K562 (cell line): ENCODE data around the gene RPRD1B. TPM values are rescaled to one million over a fixed set of nuclear protein-coding genes. Genes with fewer than 3 reads are reported as not detected.

Experiments used
- ATAC-seq: fragments of 200-7000 bp; cut with Tn5 transposase; 3 replicates; pipeline ENCODE4 v1.9.1; 2020; ENCODE audit warnings: moderate library complexity
- BruUV-seq: library from RNA; stranded (reverse); fragments of 400-500 nt; replicated peaks from 2 replicates; lab custom pipeline; 2021; lab: Mats Ljungman, UMichigan
- CTCF ChIA-PET: fragments of 300-600 bp; formaldehyde crosslinking; extraction: SDS; loops from one replicate; lab custom pipeline; 2021; ENCODE audit warnings: low intra/inter-chr PET ratio; lab: Yijun Ruan, JAX
- POLR2A ChIA-PET: fragments of 300-600, 350-650 bp; sonication (Branson Sonifier 250); formaldehyde crosslinking; extraction: SDS; loops from one replicate; lab custom pipeline; 2021; ENCODE audit warnings: antibody characterized with exemption, inconsistent platforms; lab: Yijun Ruan, JAX
- DNase-seq, 4 experiments: peaks; one replicate each; pipeline versions ENCODE4 v3.0.0 to v3.0.0-alpha.2; 2011 to 2018; ENCODE audit warnings: low spot score in 3 of 4, mixed read lengths in 3 of 4; ENCODE audit errors: extremely low read depth in 1 of 4
- FAIRE-seq: peaks from 2 replicates; lab custom pipeline; 2011; peaks lifted over from hg19 to GRCh38; lab: Jason Lieb, UNC
- H2AFZ ChIP-seq: 2 replicates; pipeline ENCODE4 v1.6.0; 2011; ENCODE audit warnings: low read depth, low read length, control low read depth, inconsistent platforms
- H3K27ac ChIP-seq: fragments of 200-600 bp; 3 replicates; pipeline ENCODE4 v1.8.0; 2011; ENCODE audit warnings: low read depth, mild to moderate bottlenecking, control low read depth, inconsistent platforms, low read length, moderate library complexity, mixed read lengths; ENCODE audit errors: extremely low read depth
- H3K27me3 ChIP-seq, 2 experiments: fragments of 300-600 bp in 1 of 2; 2 replicates in 1 of 2; 3 replicates in 1 of 2; pipeline versions ENCODE4 v1.6.0 to v1.8.0; 2011; ENCODE audit warnings: inconsistent platforms in 2 of 2, low read length in 2 of 2, mild to moderate bottlenecking in 1 of 2, mixed read lengths in 1 of 2, moderate library complexity in 1 of 2; ENCODE audit not compliant: control insufficient read depth in 2 of 2, insufficient read depth in 2 of 2
- H3K36me3 ChIP-seq: fragments of 300-600 bp; 3 replicates; pipeline ENCODE4 v1.8.0; 2011; ENCODE audit warnings: mild to moderate bottlenecking, low read length, inconsistent platforms; ENCODE audit not compliant: control insufficient read depth, insufficient read depth
- H3K4me1 ChIP-seq, 2 experiments: fragments of 200-600 bp in 1 of 2; replicated peaks in 1 of 2; 2 replicates in 1 of 2; 3 replicates in 1 of 2; pipeline versions ENCODE4 v1.5.1 to v1.8.0; 2011; ENCODE audit warnings: inconsistent platforms in 2 of 2, low read length in 2 of 2, mild to moderate bottlenecking in 1 of 2, mixed read lengths in 1 of 2, moderate library complexity in 1 of 2; ENCODE audit not compliant: control insufficient read depth in 2 of 2, insufficient read depth in 2 of 2
- H3K4me2 ChIP-seq: 2 replicates; pipeline ENCODE4 v1.6.1; 2011; ENCODE audit warnings: low read length, control low read depth, inconsistent platforms, mixed read lengths; ENCODE audit not compliant: insufficient read depth
- H3K4me3 ChIP-seq: fragments of 200-600 bp; sonication (generic), shearing (Covaris generic); 2 replicates; pipeline ENCODE4 v1.5.1; 2016; ENCODE audit warnings: control low read depth, inconsistent platforms
- H3K79me2 ChIP-seq: fragments of 200-600 bp; 3 replicates; pipeline ENCODE4 v1.8.0; 2011; ENCODE audit warnings: low read length, inconsistent platforms; ENCODE audit not compliant: control insufficient read depth, insufficient read depth
- H3K9ac ChIP-seq, 2 experiments: 2 replicates each; pipeline versions ENCODE4 v1.6.0 to v1.6.1; 2011; ENCODE audit warnings: low read depth in 2 of 2, low read length in 2 of 2, control low read depth in 1 of 2, inconsistent platforms in 1 of 2, mild to moderate bottlenecking in 1 of 2, mixed read lengths in 1 of 2; ENCODE audit not compliant: insufficient read depth in 1 of 2
- H3K9me1 ChIP-seq: one replicate; pipeline ENCODE4 v1.6.0; 2011; ENCODE audit warnings: inconsistent platforms, mild to moderate bottlenecking, low read length, moderate library complexity; ENCODE audit not compliant: control insufficient read depth, insufficient read depth
- H3K9me3 ChIP-seq: replicated peaks from 2 replicates; pipeline ENCODE4 v1.5.1; 2011; ENCODE audit warnings: low read depth, low read length, inconsistent platforms; ENCODE audit not compliant: control insufficient read depth, insufficient read depth
- H4K20me1 ChIP-seq: replicated peaks from 2 replicates; pipeline ENCODE4 v1.6.1; 2011; ENCODE audit warnings: low read length, inconsistent platforms, mixed read lengths; ENCODE audit not compliant: control insufficient read depth, insufficient read depth
- HNRNPL ChIP-seq: fragments of 200-400 bp; formaldehyde crosslinking; IDR thresholded peaks from 2 replicates; pipeline ENCODE4 v1.6.1; 2017; ENCODE audit warnings: low read depth, mild to moderate bottlenecking, low read length
- STAT5A ChIP-seq: IDR thresholded peaks from 2 replicates; pipeline ENCODE4 v1.6.1; 2012; ENCODE audit warnings: low read length, inconsistent platforms, borderline replicate concordance
- ZNF146 ChIP-seq: IDR thresholded peaks from one replicate; pipeline ENCODE4 v1.6.1; 2018; ENCODE audit warnings: missing compliant biosample characterization; ENCODE audit not compliant: unreplicated experiment
- ZNF174 ChIP-seq: fragments of 250-450 bp; sonication (Bioruptor Pico); IDR thresholded peaks from 2 replicates; pipeline ENCODE4 v1.4.0; 2020; ENCODE audit warnings: mild to moderate bottlenecking
- WGBS: fragments of 100-300 bp; shearing (Covaris generic); methylation state at CpG from one replicate; pipeline ENCODE4 v1.1.6; 2016; ENCODE audit warnings: low coverage, mixed read lengths; ENCODE audit not compliant: insufficient coverage; ENCODE audit errors: missing lambda C conversion rate; 5-methylcytosine and 5-hydroxymethylcytosine counted together
- in situ Hi-C: fragments of 300-500 bp; cut with MboI; formaldehyde crosslinking; loops from 4 replicates; pipeline ENCODE4 v1.15.0; 2018; ENCODE audit warnings: inconsistent platforms, mixed read lengths
- intact Hi-C: fragments of 100-400 bp; cut with micrococcal nuclease; formaldehyde crosslinking; loops from 2 replicates; pipeline ENCODE4 v1.14.2; 2022
- polyA plus RNA-seq, 8 experiments: library from polyadenylated mRNA; depleted of rRNA in 4 of 8; stranded (reverse) in 5 of 8; unstranded in 3 of 8; fragments of >200 nt; fragmentation: Nextera tagmentation in 2 of 8; fragmentation: Illumina TruSeq in 1 of 8; extraction: Ambion mirVana in 2 of 8; extraction: Trizol in 1 of 8; gene quantifications; 2 replicates each; pipeline versions ENCODE4 v1.2.1 to v1.2.3, GENCODE V29; 2011 to 2014; ENCODE audit warnings: inconsistent platforms in 1 of 8, missing spikeins in 1 of 8
- total RNA-seq, 7 experiments: library from RNA; depleted of rRNA in 6 of 7; stranded (reverse); fragments of >200 nt in 6 of 7; fragmentation: Illumina TruSeq in 2 of 7; extraction: Trizol in 2 of 7; gene quantifications; 2 replicates each; pipeline versions ENCODE4 v1.2.1 to v1.2.3, GENCODE V29; 2011 to 2021; ENCODE audit warnings: low replicate concordance in 1 of 7
- TF ChIP-seq, protein P1 (sequence below): fragments of 250-450 bp; sonication (Bioruptor Pico); IDR thresholded peaks from 2 replicates; pipeline ENCODE4 v1.5.0; 2021
- TF ChIP-seq, protein P2 (sequence below): sonication (generic); formaldehyde crosslinking; IDR thresholded peaks from 2 replicates; pipeline ENCODE4 v1.8.1; 2023; ENCODE audit warnings: mild to moderate bottlenecking, missing genetic modification reagents
- TF ChIP-seq, protein P3 (sequence below): fragments of 450-650 bp; IDR thresholded peaks from 2 replicates; pipeline ENCODE4 v1.6.1; 2017; ENCODE audit warnings: antibody characterized with exemption
- TF ChIP-seq, protein P4 (sequence below), 2 experiments: fragments of 450-650 bp; IDR thresholded peaks; 2 replicates each; pipeline ENCODE4 v1.6.1; 2016
- TF ChIP-seq, protein P5 (sequence below): fragments of 150-350 bp; IDR thresholded peaks from 2 replicates; pipeline ENCODE4 v1.6.1; 2014; ENCODE audit warnings: low read depth, mild to moderate bottlenecking, low read length, borderline replicate concordance
- TF ChIP-seq, protein P6 (sequence below): fragments of 450-650 bp; formaldehyde crosslinking; IDR thresholded peaks from 2 replicates; pipeline ENCODE4 v1.4.0; 2020; ENCODE audit warnings: mild to moderate bottlenecking, mixed read lengths

Gene RPRD1B
- total and polyA plus RNA-seq, 9 of the 15 experiments (the other 6 are each of a cell fraction or from before 2014, with no cell fraction given): 5.5 to 43.0 (median 24.4) TPM

DNA sequence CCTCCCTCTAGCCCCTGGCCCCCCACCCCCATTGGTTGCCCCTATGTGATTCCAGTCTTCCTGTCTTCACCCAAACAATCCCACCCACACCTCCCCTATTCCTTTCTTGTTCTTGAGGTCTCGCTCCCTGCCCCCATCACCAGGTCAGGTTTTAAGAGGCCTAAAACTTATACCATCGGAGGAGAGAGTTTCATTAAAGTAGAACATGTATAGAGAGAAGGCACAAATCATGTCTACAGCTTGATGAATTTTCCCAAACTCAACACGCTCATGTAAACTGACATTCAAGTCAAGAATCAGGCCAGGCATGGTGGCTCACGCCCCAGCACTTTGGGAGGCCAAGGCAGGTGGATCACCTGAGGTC lies 87.1 kb downstream of the RPRD1B start:
- no peak overlapping the region for H3K27ac ChIP-seq
- POLR2A ChIA-PET: no interaction called here
- no peaks in the 10 kb centered on the region for H3K27me3 ChIP-seq
- no peak for ATAC-seq
- H3K36me3 ChIP-seq: no peaks in the 10 kb centered on the region
- WGBS: 88% methylated on average over 4 of the region's 4 CpGs
- H3K4me1 ChIP-seq: peaks cover 15 to 21% of the 10 kb centered on the region in 2 experiments
- H4K20me1 ChIP-seq: no peaks in the 10 kb centered on the region
- H3K4me3 ChIP-seq: no peak overlapping the region
- BruUV-seq: no TSS peak
- H3K9ac ChIP-seq: 0 out of 4 replicates have a peak overlapping the region, but pooled peaks of 1 of the 2 experiments have one; percentile 43
- no peak for DNase-seq
- FAIRE-seq: no peak
- H3K4me2 ChIP-seq: no peak overlapping the region
- H3K9me1 ChIP-seq: no peaks in the 10 kb centered on the region
- H3K79me2 ChIP-seq: no peaks in the 10 kb centered on the region
- in situ Hi-C loops: no loop called here
- intact Hi-C loops: no loop called here
- H2AFZ ChIP-seq: no peak overlapping the region
- CTCF ChIA-PET: no interaction called here
- no peaks in the 10 kb centered on the region for H3K9me3 ChIP-seq
- TF ChIP-seq, protein P1, sequence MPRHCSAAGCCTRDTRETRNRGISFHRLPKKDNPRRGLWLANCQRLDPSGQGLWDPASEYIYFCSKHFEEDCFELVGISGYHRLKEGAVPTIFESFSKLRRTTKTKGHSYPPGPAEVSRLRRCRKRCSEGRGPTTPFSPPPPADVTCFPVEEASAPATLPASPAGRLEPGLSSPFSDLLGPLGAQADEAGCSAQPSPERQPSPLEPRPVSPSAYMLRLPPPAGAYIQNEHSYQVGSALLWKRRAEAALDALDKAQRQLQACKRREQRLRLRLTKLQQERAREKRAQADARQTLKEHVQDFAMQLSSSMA (CRISPR knock-in tag): no peak
- TF ChIP-seq, protein P2, sequence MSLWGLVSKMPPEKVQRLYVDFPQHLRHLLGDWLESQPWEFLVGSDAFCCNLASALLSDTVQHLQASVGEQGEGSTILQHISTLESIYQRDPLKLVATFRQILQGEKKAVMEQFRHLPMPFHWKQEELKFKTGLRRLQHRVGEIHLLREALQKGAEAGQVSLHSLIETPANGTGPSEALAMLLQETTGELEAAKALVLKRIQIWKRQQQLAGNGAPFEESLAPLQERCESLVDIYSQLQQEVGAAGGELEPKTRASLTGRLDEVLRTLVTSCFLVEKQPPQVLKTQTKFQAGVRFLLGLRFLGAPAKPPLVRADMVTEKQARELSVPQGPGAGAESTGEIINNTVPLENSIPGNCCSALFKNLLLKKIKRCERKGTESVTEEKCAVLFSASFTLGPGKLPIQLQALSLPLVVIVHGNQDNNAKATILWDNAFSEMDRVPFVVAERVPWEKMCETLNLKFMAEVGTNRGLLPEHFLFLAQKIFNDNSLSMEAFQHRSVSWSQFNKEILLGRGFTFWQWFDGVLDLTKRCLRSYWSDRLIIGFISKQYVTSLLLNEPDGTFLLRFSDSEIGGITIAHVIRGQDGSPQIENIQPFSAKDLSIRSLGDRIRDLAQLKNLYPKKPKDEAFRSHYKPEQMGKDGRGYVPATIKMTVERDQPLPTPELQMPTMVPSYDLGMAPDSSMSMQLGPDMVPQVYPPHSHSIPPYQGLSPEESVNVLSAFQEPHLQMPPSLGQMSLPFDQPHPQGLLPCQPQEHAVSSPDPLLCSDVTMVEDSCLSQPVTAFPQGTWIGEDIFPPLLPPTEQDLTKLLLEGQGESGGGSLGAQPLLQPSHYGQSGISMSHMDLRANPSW (CRISPR knock-in tag): no peak
- TF ChIP-seq, protein P3, sequence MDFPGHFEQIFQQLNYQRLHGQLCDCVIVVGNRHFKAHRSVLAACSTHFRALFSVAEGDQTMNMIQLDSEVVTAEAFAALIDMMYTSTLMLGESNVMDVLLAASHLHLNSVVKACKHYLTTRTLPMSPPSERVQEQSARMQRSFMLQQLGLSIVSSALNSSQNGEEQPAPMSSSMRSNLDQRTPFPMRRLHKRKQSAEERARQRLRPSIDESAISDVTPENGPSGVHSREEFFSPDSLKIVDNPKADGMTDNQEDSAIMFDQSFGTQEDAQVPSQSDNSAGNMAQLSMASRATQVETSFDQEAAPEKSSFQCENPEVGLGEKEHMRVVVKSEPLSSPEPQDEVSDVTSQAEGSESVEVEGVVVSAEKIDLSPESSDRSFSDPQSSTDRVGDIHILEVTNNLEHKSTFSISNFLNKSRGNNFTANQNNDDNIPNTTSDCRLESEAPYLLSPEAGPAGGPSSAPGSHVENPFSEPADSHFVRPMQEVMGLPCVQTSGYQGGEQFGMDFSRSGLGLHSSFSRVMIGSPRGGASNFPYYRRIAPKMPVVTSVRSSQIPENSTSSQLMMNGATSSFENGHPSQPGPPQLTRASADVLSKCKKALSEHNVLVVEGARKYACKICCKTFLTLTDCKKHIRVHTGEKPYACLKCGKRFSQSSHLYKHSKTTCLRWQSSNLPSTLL: no peak
- TF ChIP-seq HNRNPL (no peak), ZNF146 (no peak), ZNF174 (CRISPR knock-in tag) (no peak), STAT5A (no peak)
- TF ChIP-seq, protein P4, sequence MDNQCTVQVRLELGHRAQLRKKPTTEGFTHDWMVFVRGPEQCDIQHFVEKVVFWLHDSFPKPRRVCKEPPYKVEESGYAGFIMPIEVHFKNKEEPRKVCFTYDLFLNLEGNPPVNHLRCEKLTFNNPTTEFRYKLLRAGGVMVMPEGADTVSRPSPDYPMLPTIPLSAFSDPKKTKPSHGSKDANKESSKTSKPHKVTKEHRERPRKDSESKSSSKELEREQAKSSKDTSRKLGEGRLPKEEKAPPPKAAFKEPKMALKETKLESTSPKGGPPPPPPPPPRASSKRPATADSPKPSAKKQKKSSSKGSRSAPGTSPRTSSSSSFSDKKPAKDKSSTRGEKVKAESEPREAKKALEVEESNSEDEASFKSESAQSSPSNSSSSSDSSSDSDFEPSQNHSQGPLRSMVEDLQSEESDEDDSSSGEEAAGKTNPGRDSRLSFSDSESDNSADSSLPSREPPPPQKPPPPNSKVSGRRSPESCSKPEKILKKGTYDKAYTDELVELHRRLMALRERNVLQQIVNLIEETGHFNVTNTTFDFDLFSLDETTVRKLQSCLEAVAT (IDR thresholded peaks at IDR 0.05): no peak
- TF ChIP-seq, protein P5, sequence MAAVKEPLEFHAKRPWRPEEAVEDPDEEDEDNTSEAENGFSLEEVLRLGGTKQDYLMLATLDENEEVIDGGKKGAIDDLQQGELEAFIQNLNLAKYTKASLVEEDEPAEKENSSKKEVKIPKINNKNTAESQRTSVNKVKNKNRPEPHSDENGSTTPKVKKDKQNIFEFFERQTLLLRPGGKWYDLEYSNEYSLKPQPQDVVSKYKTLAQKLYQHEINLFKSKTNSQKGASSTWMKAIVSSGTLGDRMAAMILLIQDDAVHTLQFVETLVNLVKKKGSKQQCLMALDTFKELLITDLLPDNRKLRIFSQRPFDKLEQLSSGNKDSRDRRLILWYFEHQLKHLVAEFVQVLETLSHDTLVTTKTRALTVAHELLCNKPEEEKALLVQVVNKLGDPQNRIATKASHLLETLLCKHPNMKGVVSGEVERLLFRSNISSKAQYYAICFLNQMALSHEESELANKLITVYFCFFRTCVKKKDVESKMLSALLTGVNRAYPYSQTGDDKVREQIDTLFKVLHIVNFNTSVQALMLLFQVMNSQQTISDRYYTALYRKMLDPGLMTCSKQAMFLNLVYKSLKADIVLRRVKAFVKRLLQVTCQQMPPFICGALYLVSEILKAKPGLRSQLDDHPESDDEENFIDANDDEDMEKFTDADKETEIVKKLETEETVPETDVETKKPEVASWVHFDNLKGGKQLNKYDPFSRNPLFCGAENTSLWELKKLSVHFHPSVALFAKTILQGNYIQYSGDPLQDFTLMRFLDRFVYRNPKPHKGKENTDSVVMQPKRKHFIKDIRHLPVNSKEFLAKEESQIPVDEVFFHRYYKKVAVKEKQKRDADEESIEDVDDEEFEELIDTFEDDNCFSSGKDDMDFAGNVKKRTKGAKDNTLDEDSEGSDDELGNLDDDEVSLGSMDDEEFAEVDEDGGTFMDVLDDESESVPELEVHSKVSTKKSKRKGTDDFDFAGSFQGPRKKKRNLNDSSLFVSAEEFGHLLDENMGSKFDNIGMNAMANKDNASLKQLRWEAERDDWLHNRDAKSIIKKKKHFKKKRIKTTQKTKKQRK: no peak
- TF ChIP-seq, protein P6, sequence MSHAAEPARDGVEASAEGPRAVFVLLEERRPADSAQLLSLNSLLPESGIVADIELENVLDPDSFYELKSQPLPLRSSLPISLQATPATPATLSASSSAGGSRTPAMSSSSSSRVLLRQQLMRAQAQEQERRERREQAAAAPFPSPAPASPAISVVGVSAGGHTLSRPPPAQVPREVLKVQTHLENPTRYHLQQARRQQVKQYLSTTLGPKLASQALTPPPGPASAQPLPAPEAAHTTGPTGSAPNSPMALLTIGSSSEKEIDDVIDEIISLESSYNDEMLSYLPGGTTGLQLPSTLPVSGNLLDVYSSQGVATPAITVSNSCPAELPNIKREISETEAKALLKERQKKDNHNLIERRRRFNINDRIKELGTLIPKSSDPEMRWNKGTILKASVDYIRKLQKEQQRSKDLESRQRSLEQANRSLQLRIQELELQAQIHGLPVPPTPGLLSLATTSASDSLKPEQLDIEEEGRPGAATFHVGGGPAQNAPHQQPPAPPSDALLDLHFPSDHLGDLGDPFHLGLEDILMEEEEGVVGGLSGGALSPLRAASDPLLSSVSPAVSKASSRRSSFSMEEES: no peak
